Embryonic facial prominence (tissue), 1 donor: Measurements from ENCODE around the gene RASSF6.
"Not testable (repeated sequence)": the region's sequence is repeated elsewhere in the genome, so short reads cannot be mapped to it uniquely, and the experiment has no call there.

Experiments used
- DNase-seq: peaks from one replicate; pipeline ENCODE4 v3.0.0-alpha.2; 2016; ENCODE audit errors: extremely low spot score

RASSF6 gene

GRCh38 chr4:73620115-73620792 is at the start of gene RASSF6:
Gene RASSF6 (minus strand): TSS chr4:73620436. CDS start chr4:73611795, 8,641 bp downstream.
- no peak for DNase-seq

GRCh38 chr4:73669410-73670183 is 49.4 kb upstream of the RASSF6 start:
- DNase-seq: no peak

- no peak for DNase-seq
Observed at GRCh38 chr4:73668782-73669201, 48.6 kb upstream of the RASSF6 start.

- DNase-seq: not testable (repeated sequence)
Observed at GRCh38 chr4:73665924-73666323, 45.7 kb upstream of the RASSF6 start.

GRCh38 chr4:73664470-73664869 is 44.2 kb upstream of the RASSF6 start:
- no peak for DNase-seq

GRCh38 chr4:73663576-73663975 is 43.3 kb upstream of the RASSF6 start:
- DNase-seq: no peak

GRCh38 chr4:73662709-73663546 is 42.7 kb upstream of the RASSF6 start:
- no peak for DNase-seq

- no peak for DNase-seq
Observed at GRCh38 chr4:73661646-73662119, 41.4 kb upstream of the RASSF6 start.

GRCh38 chr4:73660808-73661207 is 40.6 kb upstream of the RASSF6 start:
- DNase-seq: no peak

GRCh38 chr4:73653695-73654106 is 33.5 kb upstream of the RASSF6 start:
- DNase-seq: no peak

GRCh38 chr4:73650250-73650649 is 30.0 kb upstream of the RASSF6 start:
- DNase-seq: peak; percentile 14

- DNase-seq: no peak
Observed at GRCh38 chr4:73648478-73648877, 28.2 kb upstream of the RASSF6 start.

- DNase-seq: no peak
Observed at GRCh38 chr4:73646117-73646516, 25.9 kb upstream of the RASSF6 start.

- no peak for DNase-seq
Observed at GRCh38 chr4:73631565-73632226, 11.5 kb upstream of the RASSF6 start.

- DNase-seq: not testable (repeated sequence)
Observed at GRCh38 chr4:73628834-73629233, 8.6 kb upstream of the RASSF6 start.

- DNase-seq: no peak
Observed at GRCh38 chr4:73621357-73621756, 1.1 kb upstream of the RASSF6 start.

- no peak for DNase-seq
Observed at GRCh38 chr4:73619346-73619745, 890 bp downstream of the RASSF6 start.

GRCh38 chr4:73617256-73617655 is 3.0 kb downstream of the RASSF6 start:
- DNase-seq: no peak

- DNase-seq: no peak
Observed at GRCh38 chr4:73615613-73616012, 4.6 kb downstream of the RASSF6 start.

- DNase-seq: no peak
Observed at GRCh38 chr4:73614311-73614867, 5.8 kb downstream of the RASSF6 start.

- DNase-seq: no peak
Observed at GRCh38 chr4:73613130-73613529, 7.1 kb downstream of the RASSF6 start.
